GM10248 (cell line): ENCODE measurements around the gene MDC1.
"Not testable (repeated sequence)": the region's sequence is repeated elsewhere in the genome, so short reads cannot be mapped to it uniquely, and the experiment has no call there.

Source experiments
- CTCF ChIA-PET: fragments of 300-600 bp; sonication (Branson Sonifier 250); formaldehyde crosslinking; extraction: SDS; loops from one replicate; lab custom pipeline; 2021; ENCODE audit warnings: antibody characterized with exemption; lab: Yijun Ruan, JAX
- POLR2A ChIA-PET: fragments of 350-650 bp; sonication (Branson Sonifier 250); formaldehyde crosslinking; extraction: SDS; loops from one replicate; lab custom pipeline; 2020; ENCODE audit warnings: antibody characterized with exemption; lab: Yijun Ruan, JAX
- DNase-seq: peaks from one replicate; pipeline ENCODE4 v3.0.0; 2012; ENCODE audit errors: extremely low spot score
- TF ChIP-seq, protein P1 (sequence below): IDR thresholded peaks from 2 replicates; pipeline ENCODE4 v1.5.1; 2012; ENCODE audit warnings: mild to moderate bottlenecking, low read depth; ENCODE audit errors: extremely low read depth, missing control alignments, control extremely low read depth

MDC1 gene

DNA sequence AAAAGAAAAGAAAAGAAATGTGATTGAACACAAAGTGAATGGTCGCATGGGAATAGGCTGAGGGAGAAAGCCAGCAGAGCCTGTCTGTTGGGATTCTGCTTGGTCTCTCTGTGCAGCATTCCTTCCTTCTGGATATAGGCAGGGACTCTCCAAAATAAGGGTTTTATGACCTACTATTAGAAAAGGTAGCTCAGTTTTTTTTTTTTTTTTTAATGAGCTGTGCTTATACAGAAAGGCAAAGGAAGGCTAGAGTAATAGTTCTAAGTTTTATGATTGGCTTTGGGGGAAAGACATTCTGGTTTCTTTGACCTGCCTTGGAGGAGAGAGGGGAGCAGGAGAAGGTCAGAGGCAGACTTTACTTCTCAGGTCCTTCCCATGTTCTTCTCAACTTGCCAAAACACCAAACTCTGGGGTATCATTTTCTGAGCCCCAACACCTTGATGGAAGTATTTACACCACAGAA lies 46.1 kb upstream of the MDC1 start:
- no peak for DNase-seq
- TF ChIP-seq, protein P1, sequence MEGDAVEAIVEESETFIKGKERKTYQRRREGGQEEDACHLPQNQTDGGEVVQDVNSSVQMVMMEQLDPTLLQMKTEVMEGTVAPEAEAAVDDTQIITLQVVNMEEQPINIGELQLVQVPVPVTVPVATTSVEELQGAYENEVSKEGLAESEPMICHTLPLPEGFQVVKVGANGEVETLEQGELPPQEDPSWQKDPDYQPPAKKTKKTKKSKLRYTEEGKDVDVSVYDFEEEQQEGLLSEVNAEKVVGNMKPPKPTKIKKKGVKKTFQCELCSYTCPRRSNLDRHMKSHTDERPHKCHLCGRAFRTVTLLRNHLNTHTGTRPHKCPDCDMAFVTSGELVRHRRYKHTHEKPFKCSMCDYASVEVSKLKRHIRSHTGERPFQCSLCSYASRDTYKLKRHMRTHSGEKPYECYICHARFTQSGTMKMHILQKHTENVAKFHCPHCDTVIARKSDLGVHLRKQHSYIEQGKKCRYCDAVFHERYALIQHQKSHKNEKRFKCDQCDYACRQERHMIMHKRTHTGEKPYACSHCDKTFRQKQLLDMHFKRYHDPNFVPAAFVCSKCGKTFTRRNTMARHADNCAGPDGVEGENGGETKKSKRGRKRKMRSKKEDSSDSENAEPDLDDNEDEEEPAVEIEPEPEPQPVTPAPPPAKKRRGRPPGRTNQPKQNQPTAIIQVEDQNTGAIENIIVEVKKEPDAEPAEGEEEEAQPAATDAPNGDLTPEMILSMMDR = no peak
- ChIA-PET CTCF (interaction anchor here (0.7 to 1.4 kb wide), 4 partner anchors 14 to 324 kb away, joined by 3 to 4 read pairs (median 3); no protein-coding TSS in a partner anchor), POLR2A (interaction anchor here (0.7 kb wide), 2 partner anchors 147 to 860 kb away, joined by 3 to 4 read pairs; no protein-coding TSS in a partner anchor)

DNA sequence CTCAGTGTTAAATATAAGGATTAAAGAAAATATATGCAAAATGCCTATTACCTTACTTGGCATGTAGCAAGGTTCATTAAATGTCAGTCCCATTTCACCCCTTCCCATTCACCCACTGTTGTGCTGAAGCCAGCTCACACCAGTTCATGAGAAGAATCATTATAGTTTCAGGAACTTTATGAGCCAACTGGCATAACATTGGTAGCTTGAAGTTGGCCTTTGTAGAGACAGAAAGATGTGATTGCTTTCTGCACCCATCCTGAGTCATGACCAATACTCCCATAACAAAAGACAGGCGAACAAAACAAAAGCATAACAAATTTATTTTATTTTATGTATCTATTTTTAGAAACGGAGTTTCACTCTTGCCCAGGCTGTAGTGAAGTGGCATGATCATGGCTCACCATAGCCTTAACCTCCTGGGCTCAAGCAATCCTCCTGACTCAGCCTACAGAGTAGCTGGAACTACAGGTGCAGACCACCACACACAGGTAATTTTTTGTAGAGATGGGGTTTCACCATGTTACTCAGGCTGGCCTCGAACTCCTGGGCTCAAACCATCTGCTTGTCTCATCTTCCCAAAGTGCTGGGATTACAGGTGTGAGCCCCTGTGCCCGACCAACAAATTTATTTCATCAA lies 44.8 kb upstream of the MDC1 start:
- POLR2A ChIA-PET = no interaction called here
- TF ChIP-seq, protein P1 = no peak
- CTCF ChIA-PET = interaction anchor here (1.0 kb wide), 1 partner anchor 26 kb away, joined by 3 read pairs; no protein-coding TSS in a partner anchor
- DNase-seq = no peak

DNA sequence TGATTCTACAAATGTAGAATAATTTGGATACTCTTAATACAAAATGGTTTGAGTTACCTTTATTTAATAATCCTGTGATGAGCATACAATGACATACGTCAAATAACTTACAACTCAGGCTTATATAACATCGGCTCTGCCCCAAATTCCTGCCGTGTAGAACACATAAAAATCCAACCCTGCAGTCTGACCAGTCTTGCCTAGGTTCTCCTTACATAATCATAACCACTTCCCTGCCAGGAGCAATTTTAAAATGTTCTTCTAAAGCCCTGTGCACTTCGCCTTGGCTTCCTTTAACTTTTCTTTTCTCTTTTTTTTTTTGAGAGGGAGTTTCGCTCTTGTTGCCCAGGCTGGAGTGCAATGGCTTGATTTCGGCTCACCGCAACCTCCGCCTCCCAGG lies 43.5 kb upstream of the MDC1 start:
- no peak for DNase-seq
- POLR2A ChIA-PET = interaction anchor here (0.5 kb wide), 1 partner anchor 24 kb away, joined by 3 read pairs; no protein-coding TSS in a partner anchor
- TF ChIP-seq, protein P1 = no peak
- CTCF ChIA-PET = interaction anchor here (1.3 kb wide), 1 partner anchor 61 kb away, joined by 11 read pairs; no protein-coding TSS in a partner anchor

DNA sequence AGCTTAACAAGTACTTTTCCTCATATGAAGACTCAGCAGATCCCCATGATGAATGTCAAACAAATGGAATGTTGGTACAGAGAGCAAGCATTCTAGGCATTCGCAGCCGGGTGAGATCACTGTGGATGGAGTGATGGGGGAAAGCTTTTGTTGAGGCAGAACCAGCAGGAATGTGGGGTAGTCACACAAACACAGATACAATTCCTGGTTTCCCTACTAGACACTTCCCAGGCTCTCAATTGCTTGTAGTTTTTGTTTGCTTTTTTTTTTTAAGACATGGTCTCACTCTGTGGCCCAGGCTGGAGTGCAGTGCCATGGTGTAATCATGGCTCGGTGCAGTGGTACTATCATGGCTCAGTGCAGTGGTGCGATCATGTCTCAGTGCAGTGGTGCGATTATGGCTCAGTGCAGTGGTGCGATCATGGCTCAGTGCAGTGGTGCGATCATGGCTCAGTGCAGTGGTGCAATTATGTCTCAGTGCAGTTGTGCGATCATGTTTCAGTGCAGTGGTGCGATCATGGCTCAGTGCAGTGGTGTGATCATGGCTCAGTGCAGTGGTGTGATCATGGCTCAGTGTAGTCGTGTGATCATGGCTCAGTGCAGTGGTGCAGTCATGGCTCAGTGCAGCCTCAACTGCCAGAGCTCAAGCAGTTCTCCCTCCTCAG lies 42.6 kb upstream of the MDC1 start:
- ChIA-PET CTCF (interaction anchor here (1.0 to 2.0 kb wide), 7 partner anchors 9 to 41 kb away, joined by 3 to 11 read pairs (median 3); no protein-coding TSS in a partner anchor), POLR2A (interaction anchor here (0.5 to 1.1 kb wide), 2 partner anchors 15 to 168 kb away, joined by 3 read pairs; partner anchors contain the start of gene IER3)
- TF ChIP-seq, protein P1 = no peak
- DNase-seq = no peak

DNA sequence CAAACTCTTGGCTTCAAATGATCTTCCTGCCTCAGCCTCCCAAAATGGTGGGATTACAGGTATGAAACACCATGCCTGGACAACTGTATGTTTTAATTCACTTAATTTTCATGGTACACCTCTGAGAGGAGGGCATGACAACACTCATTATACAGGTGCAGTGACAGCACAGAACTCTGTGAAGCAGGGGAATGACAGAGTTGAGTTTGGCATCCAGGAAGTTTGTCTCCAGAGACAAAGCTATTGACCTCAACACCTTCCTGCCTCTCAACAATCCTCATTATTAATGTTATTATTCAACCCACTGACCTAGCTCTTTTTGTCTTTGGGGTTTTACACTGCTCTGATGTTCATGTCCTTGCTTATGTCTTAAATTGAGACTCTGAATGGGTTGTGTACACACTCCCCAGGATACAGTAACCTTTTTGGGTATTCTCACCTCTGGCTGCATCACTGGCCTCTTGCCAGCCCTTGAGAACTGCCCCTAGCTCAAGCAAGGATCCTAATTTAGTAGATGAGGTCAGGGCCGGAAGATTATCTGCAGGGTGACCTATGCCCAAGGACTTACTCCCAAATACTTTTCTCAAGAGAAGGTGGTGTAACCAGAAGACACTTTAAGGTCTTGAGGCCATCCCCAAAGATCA lies 40.3 kb upstream of the MDC1 start:
- POLR2A ChIA-PET = interaction anchor here (0.7 to 1.2 kb wide), 3 partner anchors 8 to 144 kb away, joined by 3 to 7 read pairs (median 3); partner anchors contain the start of gene IER3
- DNase-seq = no peak
- TF ChIP-seq, protein P1 = no peak
- CTCF ChIA-PET = interaction anchor here (1.2 to 3.6 kb wide), 7 partner anchors 10 to 323 kb away, joined by 3 to 14 read pairs (median 4); partner anchors contain the start of gene IER3

DNA sequence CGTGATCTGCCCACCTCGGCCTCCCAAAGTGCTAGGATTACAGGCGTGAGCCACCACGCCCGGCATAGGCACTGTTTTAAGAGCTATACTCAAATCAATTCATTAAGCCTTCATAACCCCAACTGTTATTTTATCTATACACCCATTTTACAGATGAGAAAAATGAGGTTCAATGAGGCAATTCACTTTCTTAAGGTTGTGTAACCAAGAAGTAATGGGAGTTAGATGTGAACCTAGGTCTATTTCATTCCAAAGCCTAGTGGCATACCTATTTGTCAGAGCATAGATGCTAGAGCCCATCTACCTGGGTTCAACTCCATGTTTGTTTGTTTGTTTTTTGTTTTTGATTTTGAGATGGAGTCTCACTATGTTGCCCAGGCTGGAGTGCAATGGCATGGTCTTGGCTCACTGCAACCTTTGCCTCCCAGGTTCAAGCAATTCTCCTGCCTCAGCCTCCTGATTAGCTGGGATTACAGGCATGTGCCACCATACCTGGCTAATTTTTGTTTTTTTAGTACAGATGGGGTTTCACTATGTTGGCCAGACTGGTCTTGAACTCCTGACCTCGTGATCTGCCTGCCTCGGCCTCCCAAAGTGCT lies 39.4 kb upstream of the MDC1 start:
- ChIA-PET CTCF (interaction anchor here (1.1 to 3.6 kb wide), 8 partner anchors 10 to 323 kb away, joined by 3 to 14 read pairs (median 4); partner anchors contain the start of gene IER3), POLR2A (interaction anchor here (0.5 to 1.1 kb wide), 3 partner anchors 12 to 144 kb away, joined by 3 read pairs; partner anchors contain the start of gene IER3)

More for the DNA sequence above, 39.4 kb upstream of the MDC1 start:
- DNase-seq = not testable (repeated sequence)
